ENCODE data around the gene VPS39.

The VPS39 gene

DNA sequence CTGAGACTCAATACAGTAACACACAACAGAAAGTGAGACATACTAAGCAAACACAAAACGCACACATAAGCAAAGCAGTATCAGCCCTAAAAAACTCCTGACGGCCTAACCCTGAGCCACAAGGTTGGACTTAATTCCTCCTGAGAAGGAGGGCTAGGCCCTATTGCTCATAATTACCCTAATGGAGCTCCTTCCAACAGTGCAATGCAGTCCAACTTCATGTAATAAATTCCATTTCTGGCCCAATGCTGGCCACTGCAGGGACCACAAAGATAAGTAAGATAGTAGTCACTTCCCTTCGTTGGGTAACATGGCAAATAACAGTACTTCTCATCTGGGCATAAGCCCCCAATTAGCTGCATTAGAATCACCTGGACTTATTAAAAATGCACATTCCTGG, 4.2 kb downstream of the VPS39 start:
- TF ChIP-seq, protein P1, sequence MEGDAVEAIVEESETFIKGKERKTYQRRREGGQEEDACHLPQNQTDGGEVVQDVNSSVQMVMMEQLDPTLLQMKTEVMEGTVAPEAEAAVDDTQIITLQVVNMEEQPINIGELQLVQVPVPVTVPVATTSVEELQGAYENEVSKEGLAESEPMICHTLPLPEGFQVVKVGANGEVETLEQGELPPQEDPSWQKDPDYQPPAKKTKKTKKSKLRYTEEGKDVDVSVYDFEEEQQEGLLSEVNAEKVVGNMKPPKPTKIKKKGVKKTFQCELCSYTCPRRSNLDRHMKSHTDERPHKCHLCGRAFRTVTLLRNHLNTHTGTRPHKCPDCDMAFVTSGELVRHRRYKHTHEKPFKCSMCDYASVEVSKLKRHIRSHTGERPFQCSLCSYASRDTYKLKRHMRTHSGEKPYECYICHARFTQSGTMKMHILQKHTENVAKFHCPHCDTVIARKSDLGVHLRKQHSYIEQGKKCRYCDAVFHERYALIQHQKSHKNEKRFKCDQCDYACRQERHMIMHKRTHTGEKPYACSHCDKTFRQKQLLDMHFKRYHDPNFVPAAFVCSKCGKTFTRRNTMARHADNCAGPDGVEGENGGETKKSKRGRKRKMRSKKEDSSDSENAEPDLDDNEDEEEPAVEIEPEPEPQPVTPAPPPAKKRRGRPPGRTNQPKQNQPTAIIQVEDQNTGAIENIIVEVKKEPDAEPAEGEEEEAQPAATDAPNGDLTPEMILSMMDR (IDR thresholded peaks at IDR 0.05; ENCODE audit: extremely low read depth, insufficient read depth, missing control alignments) = no peak
- DNase-seq (ENCODE audit: low spot score) = no peak
- in situ Hi-C loops (cut with MboI; ENCODE audit: low pct_unique_long_range_greater_than_20kb, low sequenced_read_pairs, unreplicated experiment) = no loop called here

DNA sequence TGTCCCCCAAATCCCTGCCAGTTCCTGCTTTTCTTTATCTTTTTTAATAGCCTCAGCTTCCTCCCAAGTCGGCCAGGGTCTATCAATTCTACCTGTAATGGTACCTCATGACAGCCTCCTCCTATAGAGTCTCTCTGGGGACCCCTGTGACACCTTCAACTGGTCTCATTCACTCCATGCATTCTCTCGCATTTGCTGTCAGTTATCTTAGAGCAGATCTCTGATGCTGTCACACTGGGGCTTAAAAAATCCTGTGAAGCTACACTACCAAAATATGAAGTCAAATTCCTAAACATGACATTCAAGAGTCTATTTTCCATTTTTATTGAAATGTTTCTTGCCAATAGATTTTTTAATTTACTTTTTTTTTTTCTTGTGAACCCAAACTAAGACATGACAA, 5.5 kb downstream of the VPS39 start:
- DNase-seq (ENCODE audit: low spot score) = no peak
- in situ Hi-C loops (cut with MboI; ENCODE audit: low pct_unique_long_range_greater_than_20kb, low sequenced_read_pairs, unreplicated experiment) = no loop called here
- TF ChIP-seq, protein P1 (IDR thresholded peaks at IDR 0.05; ENCODE audit: extremely low read depth, insufficient read depth, missing control alignments) = no peak

DNA sequence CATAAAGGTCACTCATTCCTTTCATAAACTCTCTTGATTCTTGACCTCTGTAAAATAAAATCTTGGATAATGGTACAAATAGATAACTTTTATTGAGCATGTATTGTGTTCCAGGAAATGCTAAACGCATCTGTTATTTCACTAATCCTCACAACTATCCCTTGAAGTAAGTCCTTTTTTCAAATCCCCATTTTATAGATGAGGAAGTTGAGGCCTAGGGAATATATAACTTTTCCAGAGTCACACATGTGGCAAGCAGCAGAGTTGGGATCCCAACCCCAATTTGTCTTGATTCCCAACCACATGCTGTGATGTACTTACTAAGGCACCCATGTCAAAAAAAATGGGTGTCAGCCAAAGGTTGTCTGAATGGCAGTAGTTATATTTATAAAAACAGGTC, 6.3 kb downstream of the VPS39 start:
- TF ChIP-seq, protein P1 (IDR thresholded peaks at IDR 0.05; ENCODE audit: extremely low read depth, insufficient read depth, missing control alignments) = no peak
- in situ Hi-C loops (cut with MboI; ENCODE audit: low pct_unique_long_range_greater_than_20kb, low sequenced_read_pairs, unreplicated experiment) = no loop called here
- no peak for DNase-seq (ENCODE audit: low spot score)

DNA sequence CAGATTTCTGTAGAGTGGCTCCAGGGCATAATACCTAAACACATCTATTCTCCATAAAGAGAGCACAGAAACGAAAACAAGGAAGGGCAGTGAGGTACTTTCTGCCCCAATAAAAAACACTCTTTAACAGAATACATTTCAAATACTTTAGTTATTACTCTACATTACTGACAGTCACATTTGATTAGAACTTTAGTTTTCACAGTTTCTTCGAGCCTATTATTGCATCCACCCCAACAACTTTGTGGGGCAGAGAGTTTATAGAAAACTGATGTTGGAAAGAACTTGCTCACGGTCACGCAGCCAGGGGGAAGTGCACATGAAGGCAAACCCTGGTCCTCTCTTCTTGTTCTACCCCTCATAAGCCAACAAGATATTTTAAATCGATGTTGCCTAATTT, 9.0 kb downstream of the VPS39 start:
- in situ Hi-C loops (cut with MboI; ENCODE audit: low pct_unique_long_range_greater_than_20kb, low sequenced_read_pairs, unreplicated experiment) = no loop called here
- DNase-seq (ENCODE audit: low spot score) = no peak
- TF ChIP-seq, protein P1 (IDR thresholded peaks at IDR 0.05; ENCODE audit: extremely low read depth, insufficient read depth, missing control alignments) = no peak

DNA sequence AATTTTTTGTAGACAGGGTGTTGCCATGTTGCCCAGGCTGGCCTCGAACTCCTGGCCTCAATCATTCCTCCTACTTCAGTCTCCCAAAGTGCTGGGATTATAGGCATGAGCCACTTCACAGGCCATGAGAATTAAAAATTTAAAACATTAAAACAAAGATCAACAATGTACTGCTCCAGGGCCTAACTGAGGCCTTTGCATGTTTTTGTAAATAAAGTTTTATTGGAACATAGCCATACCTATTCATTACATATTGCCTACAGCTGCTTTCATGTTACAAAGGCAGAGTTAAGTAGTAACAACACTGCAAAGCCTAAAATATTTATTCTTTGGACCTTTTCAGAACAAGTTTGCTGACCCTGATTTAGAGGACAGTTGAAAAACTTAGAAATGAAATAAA, 9.6 kb downstream of the VPS39 start:
- no peak for DNase-seq (ENCODE audit: low spot score)
- TF ChIP-seq, protein P1 (IDR thresholded peaks at IDR 0.05; ENCODE audit: extremely low read depth, insufficient read depth, missing control alignments) = no peak
- in situ Hi-C loops (cut with MboI; ENCODE audit: low pct_unique_long_range_greater_than_20kb, low sequenced_read_pairs, unreplicated experiment) = no loop called here

DNA sequence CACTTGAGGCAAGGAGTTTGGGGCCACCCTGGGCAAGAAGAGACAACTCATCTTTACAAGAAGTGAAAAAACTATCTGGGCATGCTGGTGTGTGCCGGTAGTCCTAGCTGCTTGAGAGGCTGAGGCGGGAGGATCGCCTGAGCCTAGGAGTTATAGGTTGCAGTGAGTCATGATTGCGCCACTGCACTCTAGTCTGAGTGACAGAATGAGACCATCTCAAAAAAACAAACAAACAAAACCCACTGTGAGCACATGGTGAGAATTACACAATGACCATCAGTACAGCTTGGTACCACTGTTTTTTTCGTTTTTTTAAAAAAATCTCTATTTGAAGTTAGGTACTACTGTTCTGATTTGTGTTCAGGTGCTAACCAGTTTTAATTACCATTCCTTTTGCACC, 13.6 kb downstream of the VPS39 start:
- DNase-seq (ENCODE audit: low spot score) = no peak
- in situ Hi-C loops (cut with MboI; ENCODE audit: low pct_unique_long_range_greater_than_20kb, low sequenced_read_pairs, unreplicated experiment) = no loop called here
- TF ChIP-seq, protein P1 (IDR thresholded peaks at IDR 0.05; ENCODE audit: extremely low read depth, insufficient read depth, missing control alignments) = no peak

DNA sequence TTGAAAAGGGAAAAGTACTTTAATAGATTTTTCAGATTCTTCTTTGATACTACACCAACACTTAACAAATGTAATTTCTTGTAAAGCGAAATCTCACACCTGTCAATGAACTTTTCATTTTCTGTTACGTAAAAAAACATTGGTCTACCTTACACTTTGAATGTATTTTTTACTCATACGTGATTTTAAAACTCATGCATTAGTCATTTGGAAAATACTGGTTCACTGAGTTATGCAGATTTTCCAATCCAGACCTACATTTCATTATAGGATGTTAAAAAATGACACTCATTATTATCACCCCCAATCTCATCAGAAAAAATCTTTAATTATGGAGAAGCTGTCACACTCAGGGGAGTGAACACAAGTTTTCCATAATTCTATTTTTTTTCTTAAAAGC, 14.7 kb downstream of the VPS39 start:
- in situ Hi-C loops (cut with MboI; ENCODE audit: low pct_unique_long_range_greater_than_20kb, low sequenced_read_pairs, unreplicated experiment) = no loop called here
- DNase-seq (ENCODE audit: low spot score) = no peak
- TF ChIP-seq, protein P1 (IDR thresholded peaks at IDR 0.05; ENCODE audit: extremely low read depth, insufficient read depth, missing control alignments) = no peak

Measured in GM13977 (cell line).